ENCODE results near the gene AEN.

AEN gene

DNA sequence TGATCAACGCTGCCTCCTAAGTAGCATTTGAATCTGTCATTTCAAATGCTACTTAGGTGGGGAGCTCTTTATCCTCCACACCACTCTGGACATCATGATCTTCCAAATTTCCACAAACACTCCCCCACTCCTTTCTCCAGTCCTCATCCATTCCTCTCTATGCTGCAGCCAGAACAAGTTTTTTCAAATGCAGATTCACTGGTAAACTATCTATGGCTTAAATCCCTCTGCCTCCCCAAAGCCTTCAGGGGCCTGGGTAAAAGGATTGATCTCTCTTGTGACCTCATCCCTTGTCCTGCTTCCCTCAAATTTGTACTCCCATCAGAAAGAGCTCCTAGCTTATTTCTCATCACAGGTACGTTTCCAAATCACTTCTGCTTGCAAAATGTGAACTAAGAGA, 1.3 kb upstream of the AEN start:
- DNase-seq (ENCODE audit: extremely low read depth, low read depth): no peak
- TF ChIP-seq, protein P1, sequence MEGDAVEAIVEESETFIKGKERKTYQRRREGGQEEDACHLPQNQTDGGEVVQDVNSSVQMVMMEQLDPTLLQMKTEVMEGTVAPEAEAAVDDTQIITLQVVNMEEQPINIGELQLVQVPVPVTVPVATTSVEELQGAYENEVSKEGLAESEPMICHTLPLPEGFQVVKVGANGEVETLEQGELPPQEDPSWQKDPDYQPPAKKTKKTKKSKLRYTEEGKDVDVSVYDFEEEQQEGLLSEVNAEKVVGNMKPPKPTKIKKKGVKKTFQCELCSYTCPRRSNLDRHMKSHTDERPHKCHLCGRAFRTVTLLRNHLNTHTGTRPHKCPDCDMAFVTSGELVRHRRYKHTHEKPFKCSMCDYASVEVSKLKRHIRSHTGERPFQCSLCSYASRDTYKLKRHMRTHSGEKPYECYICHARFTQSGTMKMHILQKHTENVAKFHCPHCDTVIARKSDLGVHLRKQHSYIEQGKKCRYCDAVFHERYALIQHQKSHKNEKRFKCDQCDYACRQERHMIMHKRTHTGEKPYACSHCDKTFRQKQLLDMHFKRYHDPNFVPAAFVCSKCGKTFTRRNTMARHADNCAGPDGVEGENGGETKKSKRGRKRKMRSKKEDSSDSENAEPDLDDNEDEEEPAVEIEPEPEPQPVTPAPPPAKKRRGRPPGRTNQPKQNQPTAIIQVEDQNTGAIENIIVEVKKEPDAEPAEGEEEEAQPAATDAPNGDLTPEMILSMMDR (IDR thresholded peaks at IDR 0.05; ENCODE audit: low read depth, low read length): no peak

DNA sequence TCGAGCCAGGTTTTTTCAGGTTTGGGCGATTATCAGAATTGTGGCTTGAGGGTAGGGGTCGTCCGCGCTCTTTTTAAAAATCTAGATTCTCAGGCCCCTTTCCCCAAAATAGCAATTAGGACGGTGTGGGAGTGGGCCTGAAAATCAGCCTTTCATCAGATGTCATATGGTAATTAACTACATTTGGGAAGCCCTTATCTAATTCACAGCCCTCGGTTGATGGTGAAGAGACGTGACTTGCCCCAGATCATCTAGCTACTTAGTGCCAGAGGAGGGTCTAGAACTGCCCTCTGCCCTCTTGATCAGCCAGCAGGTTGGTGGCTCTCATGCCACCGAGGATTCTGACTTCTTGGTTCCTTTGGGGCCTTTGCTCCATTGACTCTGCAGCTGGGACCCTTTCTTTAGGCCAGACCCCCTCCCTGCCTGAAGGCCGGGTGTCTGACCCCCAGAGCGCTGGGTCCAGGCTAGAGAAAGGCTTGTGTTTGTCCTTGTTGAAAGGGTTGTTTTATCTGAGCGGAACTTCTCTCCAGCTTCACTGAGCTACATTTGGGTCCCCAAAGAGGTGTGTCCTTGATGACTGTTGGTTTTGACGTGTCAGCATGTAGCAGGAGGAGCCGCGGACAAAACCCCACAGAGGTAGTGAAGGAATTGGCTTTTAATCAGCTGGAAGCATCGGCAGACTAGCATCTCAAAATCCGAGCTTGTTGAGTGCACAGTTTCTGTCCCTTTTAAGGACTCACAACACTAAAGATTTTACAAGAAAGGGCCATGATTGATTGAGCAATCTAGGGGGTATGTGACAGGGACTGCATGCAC, 857 bp downstream of the AEN start:
- DNase-seq (ENCODE audit: extremely low read depth, low read depth): no peak
- TF ChIP-seq, protein P1 (IDR thresholded peaks at IDR 0.05; ENCODE audit: low read depth, low read length): no peak

DNA sequence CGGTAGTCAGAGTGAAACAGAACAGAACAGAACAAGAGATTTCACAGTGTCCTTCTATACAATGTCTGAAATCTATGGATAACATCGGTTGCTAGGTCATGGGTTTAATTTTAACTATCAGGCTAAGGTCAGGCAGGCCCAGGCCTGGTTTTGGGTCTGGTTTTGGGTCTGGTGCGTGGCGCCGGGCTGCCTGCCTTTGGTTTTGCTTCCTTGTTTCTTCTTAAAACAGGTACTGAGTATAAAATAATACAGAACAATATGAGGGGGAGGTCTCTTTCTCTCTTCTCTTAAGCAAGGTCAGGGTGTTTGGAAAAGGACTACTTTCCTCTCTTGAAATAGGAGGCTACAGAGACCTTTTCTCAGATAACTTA, 1.4 kb downstream of the AEN start:
- TF ChIP-seq, protein P1 (IDR thresholded peaks at IDR 0.05; ENCODE audit: low read depth, low read length): no peak
- DNase-seq (ENCODE audit: extremely low read depth, low read depth): no peak

DNA sequence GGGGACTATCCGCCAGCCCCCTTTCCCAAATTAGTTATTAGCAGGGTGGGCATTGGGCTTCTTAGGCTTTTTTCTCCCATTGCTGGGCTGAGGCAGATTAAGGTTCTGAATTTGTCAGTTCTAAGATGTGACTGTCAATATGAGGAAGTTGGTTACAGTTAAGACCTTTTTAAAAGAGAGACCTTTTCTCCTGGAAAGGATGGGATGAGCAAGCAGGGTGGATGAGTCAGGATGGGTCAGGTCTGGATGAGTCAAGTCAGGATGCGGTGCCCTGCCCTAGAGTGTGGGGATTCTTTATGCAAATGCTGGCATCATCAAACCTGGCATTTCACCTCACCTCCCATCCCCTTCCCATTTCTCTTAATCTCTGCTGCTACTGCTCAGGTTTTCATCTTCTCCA, 1.9 kb downstream of the AEN start:
- TF ChIP-seq, protein P1 (IDR thresholded peaks at IDR 0.05; ENCODE audit: low read depth, low read length): no peak
- peak; percentile 23 for DNase-seq (ENCODE audit: extremely low read depth, low read depth)

DNA sequence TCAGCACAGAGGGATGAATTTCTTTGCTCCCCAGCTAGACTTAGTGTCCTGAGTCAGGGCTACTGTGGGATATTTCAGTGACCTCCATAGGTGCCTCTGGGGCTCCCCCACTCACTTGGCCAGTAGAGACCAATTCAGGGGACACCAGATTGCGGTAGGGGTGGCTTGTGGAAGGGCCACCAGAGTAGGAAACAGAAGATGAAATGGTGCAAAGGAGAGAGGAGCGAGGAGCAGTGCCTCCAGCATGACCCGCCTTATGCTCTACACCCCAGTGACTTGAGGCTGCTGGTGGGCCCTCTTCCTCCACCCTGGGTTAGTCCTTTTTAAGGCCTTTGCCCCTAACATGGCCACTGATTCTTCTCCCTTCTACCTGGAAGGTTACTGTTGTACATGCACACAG, 2.5 kb downstream of the AEN start:
- TF ChIP-seq, protein P1 (IDR thresholded peaks at IDR 0.05; ENCODE audit: low read depth, low read length): no peak
- no peak for DNase-seq (ENCODE audit: extremely low read depth, low read depth)

DNA sequence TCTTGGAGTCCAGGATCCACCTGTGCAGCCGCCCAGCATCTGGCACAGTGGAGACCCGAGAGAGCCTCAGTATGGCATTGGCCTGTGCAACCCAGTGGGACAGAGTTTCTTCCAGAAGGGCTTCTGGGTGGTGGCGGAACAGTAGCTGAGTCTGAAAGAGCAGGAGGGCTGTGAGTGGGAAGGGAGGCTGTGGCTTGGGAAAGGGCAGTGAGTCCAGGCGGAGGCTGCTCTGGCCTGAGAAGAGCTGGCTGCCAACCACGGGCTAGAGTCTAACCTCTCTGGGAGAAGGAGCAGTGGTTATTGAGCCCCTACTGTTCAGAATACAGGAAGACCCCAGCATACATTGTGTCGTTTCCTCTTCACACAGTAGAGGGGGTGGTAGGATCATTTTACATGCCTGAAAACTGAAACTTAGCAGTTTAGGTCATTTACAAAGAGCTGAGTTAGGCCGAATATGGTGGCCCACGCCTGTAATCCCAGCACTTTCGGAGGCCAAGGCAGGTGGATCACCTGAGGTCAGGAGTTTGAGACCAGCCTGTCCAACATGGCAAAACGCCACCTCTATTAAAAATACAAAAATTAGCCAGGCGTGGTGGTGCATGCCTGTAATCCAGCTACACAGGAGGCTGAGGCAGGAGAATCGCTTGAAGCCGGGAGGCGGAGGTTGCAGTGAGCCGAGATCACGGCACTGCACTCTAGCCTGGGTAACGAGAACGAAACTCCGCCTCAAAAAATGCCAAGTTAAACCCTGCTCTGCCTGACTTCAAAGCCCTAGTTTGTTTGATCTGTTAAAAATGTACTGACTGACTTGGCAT, 3.2 kb downstream of the AEN start:
- no peak for DNase-seq (ENCODE audit: extremely low read depth, low read depth)
- TF ChIP-seq, protein P1 (IDR thresholded peaks at IDR 0.05; ENCODE audit: low read depth, low read length): peak; percentile 38

DNA sequence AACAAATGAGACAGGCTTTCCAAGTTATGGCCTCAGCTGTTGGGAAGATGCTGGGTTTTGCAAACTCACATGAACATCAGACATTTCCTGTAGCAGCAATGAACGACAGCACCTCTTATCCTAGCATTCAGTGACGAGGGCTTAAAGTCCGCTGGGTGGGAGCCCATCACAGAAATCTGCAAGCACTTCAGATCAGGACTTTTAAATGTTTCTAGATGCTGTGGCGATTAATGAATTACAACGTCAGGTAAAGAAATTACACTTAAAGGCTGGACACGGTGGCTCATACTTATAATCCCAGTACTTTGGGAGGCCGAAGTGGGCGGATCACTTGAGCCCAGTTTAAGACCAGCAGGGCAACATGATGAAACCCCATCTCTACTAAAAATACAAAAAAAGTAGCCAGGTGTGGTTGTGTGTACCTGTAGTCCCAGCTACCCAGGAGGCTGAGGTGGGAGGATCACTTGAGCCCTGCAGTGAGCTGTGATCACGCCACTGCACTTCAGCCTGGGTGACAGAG, 3.9 kb downstream of the AEN start:
- TF ChIP-seq, protein P1 (IDR thresholded peaks at IDR 0.05; ENCODE audit: low read depth, low read length): no peak
- DNase-seq (ENCODE audit: extremely low read depth, low read depth): no peak

Data from AG09319 (cell line).